Spleen (tissue), 7 donors: ENCODE results near the gene SCAMP4.

ENCODE experiments used
- CTCF ChIP-seq, 11 experiments: fragments of 200-600 bp in 7 of 11; fragments of 450-650 bp in 4 of 11; sonication (generic) in 4 of 11; IDR thresholded peaks in 8 of 11; conservative IDR thresholded peaks in 3 of 11; 1 replicate in 7 of 11; 2 replicates in 4 of 11; pipeline versions ENCODE4 v1.4.0 to v1.8.0; 2016 to 2021; ENCODE audit warnings: antibody characterized with exemption in 11 of 11, inconsistent platforms in 4 of 11, mild to moderate bottlenecking in 1 of 11
- POLR2A ChIP-seq, 3 donors: fragments of 450-650 bp; IDR thresholded peaks; one replicate each; pipeline ENCODE4 v1.5.1; 2017; ENCODE audit warnings: antibody characterized with exemption in 3 of 3, mild to moderate bottlenecking in 1 of 3
- POLR2AphosphoS5 ChIP-seq, 3 donors: sonication (generic); formaldehyde crosslinking; IDR thresholded peaks; one replicate each; pipeline ENCODE4 v1.5.1; 2017; ENCODE audit warnings: antibody characterized with exemption in 3 of 3
- donor health status: DM: no; HTN: no; CAD: no; lungs with moderate emphysema.
- donor health status: DM: no; HTN: no; CAD: no.
- donor health status: DM: no; HTN: no; CAD: no.

GRCh38 chr19:1974381-1975161 lies 69.4 kb downstream of the SCAMP4 start:
- TF ChIP-seq CTCF (IDR thresholded peaks at IDR 0.05 in 8 of 11, conservative IDR thresholded peaks at IDR 0.05 in 3 of 11) = no peak
- peak in 1 of 3 donors; percentile 22 for TF ChIP-seq POLR2AphosphoS5 (IDR thresholded peaks at IDR 0.05)
- TF ChIP-seq POLR2A (IDR thresholded peaks at IDR 0.05) = no peak
